Measurements from ENCODE around the gene AFG3L2. TPM values are rescaled to one million over a fixed set of nuclear protein-coding genes. Genes with fewer than 3 reads are reported as not detected.
A peak's percentile ranks its signal among the peaks of the same experiment; 100 is the strongest.

AFG3L2 gene
- total RNA-seq, 6 experiments from 2014 or later = 30.2 to 47.7 (median 36.3) TPM

DNA sequence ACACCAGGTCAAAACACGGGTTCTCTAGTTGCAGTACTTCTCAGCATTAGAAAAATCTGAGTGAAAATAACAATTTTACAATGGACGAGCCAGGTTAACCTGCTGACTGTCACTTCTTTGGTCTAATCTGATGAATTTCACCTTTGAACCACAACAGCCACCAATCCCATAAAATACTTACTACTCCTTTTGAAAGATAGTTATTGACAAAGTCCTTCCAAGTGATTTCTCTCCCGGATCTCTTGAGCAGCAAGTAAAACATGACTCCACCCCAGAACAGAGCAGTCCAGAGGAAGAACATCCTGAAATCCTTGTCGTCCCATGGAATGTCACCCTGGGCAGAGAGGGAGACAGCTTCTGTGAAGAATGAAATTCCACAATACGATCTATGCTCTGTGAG lies 10.2 kb downstream of the AFG3L2 start:
- peaks cover 0 to 58% (median 20%) of the 10 kb centered on the region in 4 donors for H3K36me3 ChIP-seq
- no peak overlapping the region for H3K4me3 ChIP-seq
- DNase-seq (no peak), ATAC-seq (no peak)
- no peak overlapping the region for H3K27ac ChIP-seq
- 81% methylated on average over 4 of the region's 5 CpGs for WGBS (ENCODE audit: insufficient coverage, low coverage, low lambda C conversion rate, missing lambda C conversion rate)
- H3K27me3 ChIP-seq = no peaks in the 10 kb centered on the region
- TF ChIP-seq, protein P1, sequence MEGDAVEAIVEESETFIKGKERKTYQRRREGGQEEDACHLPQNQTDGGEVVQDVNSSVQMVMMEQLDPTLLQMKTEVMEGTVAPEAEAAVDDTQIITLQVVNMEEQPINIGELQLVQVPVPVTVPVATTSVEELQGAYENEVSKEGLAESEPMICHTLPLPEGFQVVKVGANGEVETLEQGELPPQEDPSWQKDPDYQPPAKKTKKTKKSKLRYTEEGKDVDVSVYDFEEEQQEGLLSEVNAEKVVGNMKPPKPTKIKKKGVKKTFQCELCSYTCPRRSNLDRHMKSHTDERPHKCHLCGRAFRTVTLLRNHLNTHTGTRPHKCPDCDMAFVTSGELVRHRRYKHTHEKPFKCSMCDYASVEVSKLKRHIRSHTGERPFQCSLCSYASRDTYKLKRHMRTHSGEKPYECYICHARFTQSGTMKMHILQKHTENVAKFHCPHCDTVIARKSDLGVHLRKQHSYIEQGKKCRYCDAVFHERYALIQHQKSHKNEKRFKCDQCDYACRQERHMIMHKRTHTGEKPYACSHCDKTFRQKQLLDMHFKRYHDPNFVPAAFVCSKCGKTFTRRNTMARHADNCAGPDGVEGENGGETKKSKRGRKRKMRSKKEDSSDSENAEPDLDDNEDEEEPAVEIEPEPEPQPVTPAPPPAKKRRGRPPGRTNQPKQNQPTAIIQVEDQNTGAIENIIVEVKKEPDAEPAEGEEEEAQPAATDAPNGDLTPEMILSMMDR (IDR thresholded peaks at IDR 0.05) = no peak
- no peak for TF ChIP-seq POLR2A (IDR thresholded peaks at IDR 0.05)
- H3K9me3 ChIP-seq = no peaks in the 10 kb centered on the region
- no peaks in the 10 kb centered on the region for H3K4me1 ChIP-seq
- intact Hi-C loops (cut with DNase I) = no loop called here

DNA sequence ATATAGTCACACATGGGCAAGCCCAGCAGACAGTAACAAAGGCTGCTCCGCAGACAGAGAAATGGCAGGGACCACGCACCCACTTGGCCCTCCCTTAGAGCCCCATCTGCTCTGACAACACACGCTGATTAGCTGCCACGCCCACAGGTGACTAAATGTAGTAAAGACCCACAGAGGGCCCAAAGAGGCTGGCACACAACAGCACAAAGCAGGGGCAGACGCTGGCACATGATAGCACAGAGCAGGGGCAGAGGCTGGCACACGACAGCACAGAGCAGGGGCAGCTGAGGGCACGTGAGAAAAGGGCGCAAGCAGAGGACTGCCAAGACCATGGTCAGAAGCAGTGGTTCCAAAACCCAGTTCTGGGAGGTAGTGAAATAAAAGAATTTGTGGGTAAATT lies 10.6 kb downstream of the AFG3L2 start:
- TF ChIP-seq, protein P1 (IDR thresholded peaks at IDR 0.05) = no peak
- Histone ChIP-seq H3K36me3 (peaks cover 0 to 58% (median 20%) of the 10 kb centered on the region in 4 donors), H3K27me3 (no peaks in the 10 kb centered on the region), H3K4me1 (no peaks in the 10 kb centered on the region), H3K9me3 (no peaks in the 10 kb centered on the region), H3K27ac (no peak overlapping the region), H3K4me3 (no peak overlapping the region)
- no peak for ATAC-seq
- DNase-seq = no peak
- 85% methylated on average over 5 of the region's 8 CpGs for WGBS (ENCODE audit: insufficient coverage, low coverage, low lambda C conversion rate, missing lambda C conversion rate)
- intact Hi-C loops (cut with DNase I) = no loop called here

DNA sequence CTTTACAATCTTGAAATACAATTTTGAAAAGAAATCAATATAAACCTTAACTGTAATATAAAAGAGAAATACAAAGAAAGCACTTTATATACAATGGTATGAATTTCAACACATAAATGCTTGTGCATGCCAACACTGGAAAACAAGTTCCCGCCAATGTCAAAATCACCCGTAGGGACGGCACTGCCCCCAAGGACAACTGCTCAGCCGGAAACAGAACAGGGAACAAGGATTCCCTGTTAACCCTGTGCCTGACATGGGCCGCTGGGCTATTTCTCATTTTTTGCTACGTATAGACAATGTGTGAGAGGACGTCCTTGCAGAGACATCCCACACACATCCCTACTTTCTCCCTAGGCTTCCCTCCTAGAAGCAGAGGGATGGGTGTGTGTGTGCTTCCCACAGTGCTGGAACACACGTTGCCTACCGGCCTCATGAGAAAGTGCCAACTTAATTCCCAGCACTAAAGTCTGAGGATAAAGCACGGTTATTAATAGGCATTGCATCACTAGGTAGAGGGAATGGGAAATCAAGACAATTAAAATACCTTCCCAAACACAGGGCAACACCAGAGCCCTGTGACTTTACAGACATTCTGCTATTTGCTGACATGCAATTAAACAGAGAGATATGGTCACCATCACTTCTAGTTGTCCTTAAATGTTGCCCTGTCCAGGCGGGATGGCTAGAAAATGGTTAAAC lies 14.4 kb downstream of the AFG3L2 start:
- TF ChIP-seq, protein P1 (IDR thresholded peaks at IDR 0.05) = no peak
- no peak for TF ChIP-seq POLR2A (IDR thresholded peaks at IDR 0.05)
- H3K27ac ChIP-seq = no peak overlapping the region
- intact Hi-C loops (cut with DNase I) = no loop called here

DNA sequence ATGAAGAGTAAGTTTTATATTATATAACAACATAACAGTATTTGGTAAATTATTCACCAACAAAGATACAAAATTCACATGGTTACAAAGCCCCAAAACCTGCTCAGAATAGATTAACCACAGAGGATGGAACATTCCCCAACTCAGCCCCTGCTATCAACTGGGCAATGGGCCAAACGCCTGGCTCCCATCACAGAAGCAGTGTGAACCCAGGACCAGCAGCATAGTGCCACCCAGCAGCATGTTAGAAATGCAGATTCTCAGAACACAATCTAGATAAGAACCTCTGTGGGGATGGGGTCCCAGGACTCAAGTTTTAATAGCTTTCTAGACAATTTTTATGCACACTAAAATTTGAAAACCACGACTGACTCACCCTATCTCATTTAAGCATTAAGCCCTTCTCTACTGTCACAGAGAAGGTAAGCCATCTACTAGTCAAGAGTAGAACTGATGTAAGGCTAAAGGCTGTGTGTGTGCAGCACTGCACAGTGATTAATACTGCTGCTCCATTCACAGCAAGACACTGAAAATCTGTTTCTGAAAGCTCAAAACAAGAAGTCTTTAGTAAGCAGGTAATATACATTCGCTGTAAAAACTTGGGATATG lies 15.2 kb downstream of the AFG3L2 start:
- intact Hi-C loops (cut with DNase I) = no loop called here
- peaks cover 7 to 68% (median 32%) of the 10 kb centered on the region in 4 donors for H3K36me3 ChIP-seq
- H3K27ac ChIP-seq = no peak overlapping the region
- H3K27me3 ChIP-seq = no peaks in the 10 kb centered on the region
- no peak for DNase-seq
- TF ChIP-seq, protein P1 (IDR thresholded peaks at IDR 0.05) = no peak
- no peak for TF ChIP-seq POLR2A (IDR thresholded peaks at IDR 0.05)
- 69% methylated on average over 3 of the region's 3 CpGs for WGBS (ENCODE audit: insufficient coverage, low coverage, low lambda C conversion rate, missing lambda C conversion rate)
- no peak overlapping the region for H3K4me3 ChIP-seq
- no peaks in the 10 kb centered on the region for H3K9me3 ChIP-seq
- ATAC-seq = no peak
- no peaks in the 10 kb centered on the region for H3K4me1 ChIP-seq

More for the DNA sequence above, 14.4 kb downstream of the AFG3L2 start:
- H3K9me3 ChIP-seq = no peaks in the 10 kb centered on the region
- DNase-seq (no peak), ATAC-seq (peak in 1 of 4 donors; percentile 24)
- H3K36me3 ChIP-seq = peaks cover 7 to 69% (median 31%) of the 10 kb centered on the region in 4 donors
- WGBS (ENCODE audit: insufficient coverage, low coverage, low lambda C conversion rate, missing lambda C conversion rate) = 77% methylated on average over 9 of the region's 11 CpGs
- H3K4me3 ChIP-seq = no peak overlapping the region
- no peaks in the 10 kb centered on the region for H3K27me3 ChIP-seq
- no peaks in the 10 kb centered on the region for H3K4me1 ChIP-seq

Measured in right lobe of liver (tissue), 6 donors.